IPS DF 4.7 (cell line): ENCODE data around the gene PAGE2.
"Not testable (repeated sequence)": the region's sequence is repeated elsewhere in the genome, so short reads cannot be mapped to it uniquely, and the experiment has no call there.

Experiments used
- DNase-seq: peaks from one replicate; pipeline ENCODE4 v3.0.0-alpha.2; 2013; ENCODE audit warnings: low spot score; ENCODE audit errors: extremely low read depth

The PAGE2 gene

GRCh38 chrX:55088795-55089489 lies at the start of gene PAGE2:
Gene PAGE2, plus strand, starts transcription at chrX:55089018. Its CDS starts 1,003 bp downstream, at chrX:55090021.
- DNase-seq = no peak

GRCh38 chrX:55039471-55039870 lies 49.3 kb upstream of the PAGE2 start:
- no peak for DNase-seq

- DNase-seq = no peak
These were observed 47.3 kb upstream of the PAGE2 start for GRCh38 chrX:55041514-55041913.

GRCh38 chrX:55050599-55050998 lies 38.2 kb upstream of the PAGE2 start:
- DNase-seq = not testable (repeated sequence)

- no peak for DNase-seq
These were observed 31.8 kb upstream of the PAGE2 start for GRCh38 chrX:55056820-55057674.

GRCh38 chrX:55057675-55058249 lies 31.1 kb upstream of the PAGE2 start:
- DNase-seq = no peak

- DNase-seq = not testable (repeated sequence)
These were observed 21.6 kb upstream of the PAGE2 start for GRCh38 chrX:55067180-55067579.

- DNase-seq = no peak
These were observed 16.5 kb upstream of the PAGE2 start for GRCh38 chrX:55072286-55072685.

GRCh38 chrX:55074851-55075467 lies 13.9 kb upstream of the PAGE2 start, which contains the start of gene PAGE2B:
Gene PAGE2B, plus strand, starts transcription at chrX:55075030. Its CDS starts 1,012 bp downstream, at chrX:55076042.
- DNase-seq = no peak

- DNase-seq = no peak
These were observed 9.9 kb downstream of the PAGE2 start for GRCh38 chrX:55098691-55099090.

- DNase-seq = no peak
These were observed 10.3 kb downstream of the PAGE2 start for GRCh38 chrX:55099162-55099561.

- no peak for DNase-seq
These were observed 13.9 kb downstream of the PAGE2 start for GRCh38 chrX:55102754-55103153.

GRCh38 chrX:55107262-55107661 lies 18.4 kb downstream of the PAGE2 start:
- no peak for DNase-seq

GRCh38 chrX:55107911-55108310 lies 19.1 kb downstream of the PAGE2 start:
- no peak for DNase-seq

GRCh38 chrX:55109306-55109705 lies 20.5 kb downstream of the PAGE2 start:
- DNase-seq = no peak

- no peak for DNase-seq
These were observed 22.9 kb downstream of the PAGE2 start for GRCh38 chrX:55111578-55112254.

- not testable (repeated sequence) for DNase-seq
These were observed 27.8 kb downstream of the PAGE2 start for GRCh38 chrX:55116589-55116988.

GRCh38 chrX:55118574-55118973 lies 29.8 kb downstream of the PAGE2 start:
- DNase-seq = no peak

- no peak for DNase-seq
These were observed 30.5 kb downstream of the PAGE2 start for GRCh38 chrX:55119271-55119670.

GRCh38 chrX:55119712-55120111 lies 30.9 kb downstream of the PAGE2 start:
- DNase-seq = no peak

- no peak for DNase-seq
These were observed 32.0 kb downstream of the PAGE2 start for GRCh38 chrX:55120761-55121358.
